Measurements from ENCODE around the gene PLCL2. TPM values are rescaled to one million over a fixed set of nuclear protein-coding genes. Genes with fewer than 3 reads are reported as not detected.

Gene PLCL2
- total and polyA plus RNA-seq, 2 donors (not counting 3 experiments of a cell fraction or from before 2014, with no cell fraction given), result 2.3 to 10.7 TPM

- CTCF ChIA-PET, result interaction anchor here (1.2 to 5.6 kb wide), 5 partner anchors 9 to 43 kb away, joined by 3 to 37 read pairs (median 6); partner anchors contain the start of gene PLCL2
- Histone ChIP-seq H3K9me3 (replicated peaks; ENCODE audit: control insufficient read depth, insufficient read depth, low read length) (no peaks in the 10 kb centered on the region), H3K4me2 (ENCODE audit: insufficient read depth, low read length) (no peak overlapping the region), H3K27me3 (ENCODE audit: control insufficient read depth in 2 of 2, insufficient read depth in 2 of 2, low read length in 2 of 2) (no peaks in the 10 kb centered on the region), H3K4me1 (ENCODE audit: control insufficient read depth, extremely low read depth, insufficient read depth, low read length) (peaks cover 23% of the 10 kb centered on the region), H3K9ac (replicated peaks; ENCODE audit: extremely low read depth, insufficient read depth, low read length) (no peak overlapping the region), H3K4me3 (replicated peaks in 1 of 3; ENCODE audit: insufficient read depth in 1 of 3, low read depth in 1 of 3, low read length in 3 of 3) (no peak overlapping the region), H3K27ac (ENCODE audit: insufficient read depth, low read depth, low read length) (no peak overlapping the region), H3K9me1 (replicated peaks; ENCODE audit: control insufficient read depth, extremely low read depth, insufficient read depth, low read length) (no peaks in the 10 kb centered on the region), H4K20me1 (replicated peaks; ENCODE audit: control insufficient read depth, extremely low read depth, insufficient read depth, low read length) (no peaks in the 10 kb centered on the region), H3K79me2 (ENCODE audit: control insufficient read depth, insufficient read depth, low read length) (no peaks in the 10 kb centered on the region), H3K36me3 (ENCODE audit: control insufficient read depth in 2 of 2, extremely low read depth in 1 of 2, insufficient read depth in 2 of 2, low read length in 2 of 2) (no peaks in the 10 kb centered on the region), H2AFZ (ENCODE audit: low read depth, low read length) (no peak overlapping the region)
- dilution Hi-C loops (cut with MboI; ENCODE audit: extremely low pct_ligation_motif_present, low sequenced_read_pairs) (no loop called here), intact Hi-C loops (cut with micrococcal nuclease) (loop anchor here (2.0 kb wide), 1 partner anchor 44 kb away; the partner anchor contains the start of gene PLCL2)
- BruUV-seq (replicated peaks), result no TSS peak
- FAIRE-seq, result peak; percentile 47
- POLR2A ChIA-PET, result no interaction called here
- DNase-seq (ENCODE audit: low read depth, low spot score), result no peak
- TF ChIP-seq POLR2AphosphoS5 (IDR thresholded peaks at IDR 0.05; ENCODE audit: insufficient read depth, low read depth, low read length), result no peak
Observed at GRCh38 chr3:16841041-16841753, 43.6 kb upstream of the PLCL2 start.

DNA sequence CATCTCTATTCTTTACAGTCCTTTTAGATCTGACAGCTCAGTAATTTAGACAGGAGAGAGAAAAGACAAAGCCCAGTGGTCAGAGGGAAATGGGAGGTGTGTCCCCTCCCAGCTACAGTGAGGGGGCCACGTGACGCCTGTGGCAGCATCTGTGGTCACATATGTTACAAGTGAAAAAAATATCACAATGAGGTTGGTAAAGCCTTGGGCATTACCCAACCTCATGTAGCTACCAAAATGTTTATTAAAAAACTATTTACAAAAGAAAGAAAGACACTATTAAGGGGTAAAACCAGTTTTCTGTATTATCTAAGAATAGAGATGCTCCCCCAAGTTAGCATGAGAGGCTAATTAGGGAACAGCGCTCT is 42.9 kb upstream of the PLCL2 start:
- BruUV-seq (replicated peaks), result no TSS peak
- H3K36me3 ChIP-seq (ENCODE audit: control insufficient read depth in 2 of 2, extremely low read depth in 1 of 2, insufficient read depth in 2 of 2, low read length in 2 of 2), result no peaks in the 10 kb centered on the region
- no peak overlapping the region for H3K9ac ChIP-seq (replicated peaks; ENCODE audit: extremely low read depth, insufficient read depth, low read length)
- peaks cover 23% of the 10 kb centered on the region for H3K4me1 ChIP-seq (ENCODE audit: control insufficient read depth, extremely low read depth, insufficient read depth, low read length)
- DNase-seq (ENCODE audit: low read depth, low spot score) (no peak), FAIRE-seq (no peak)
- H3K79me2 ChIP-seq (ENCODE audit: control insufficient read depth, insufficient read depth, low read length), result no peaks in the 10 kb centered on the region
- no peak overlapping the region for H3K4me3 ChIP-seq (replicated peaks in 1 of 3; ENCODE audit: insufficient read depth in 1 of 3, low read depth in 1 of 3, low read length in 3 of 3)
- TF ChIP-seq EZH2 (IDR thresholded peaks at IDR 0.05; ENCODE audit: borderline replicate concordance, low read depth, low read length, severe bottlenecking) (no peak), GATA2 (IDR thresholded peaks at IDR 0.05; ENCODE audit: insufficient read depth, insufficient read length, low read depth, low read length) (no peak), FOS (IDR thresholded peaks at IDR 0.05; ENCODE audit: borderline replicate concordance, insufficient read depth, low read length) (no peak), CTCF (IDR thresholded peaks at IDR 0.05; ENCODE audit: extremely low read depth in 1 of 2, insufficient read depth in 1 of 2, low read depth in 1 of 2, low read length in 2 of 2) (no peak)
- TF ChIP-seq, protein P1, sequence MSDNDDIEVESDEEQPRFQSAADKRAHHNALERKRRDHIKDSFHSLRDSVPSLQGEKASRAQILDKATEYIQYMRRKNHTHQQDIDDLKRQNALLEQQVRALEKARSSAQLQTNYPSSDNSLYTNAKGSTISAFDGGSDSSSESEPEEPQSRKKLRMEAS (IDR thresholded peaks at IDR 0.05; ENCODE audit: insufficient read depth, insufficient read length), result no peak
- H4K20me1 ChIP-seq (replicated peaks; ENCODE audit: control insufficient read depth, extremely low read depth, insufficient read depth, low read length), result no peaks in the 10 kb centered on the region
- intact Hi-C loops (cut with micrococcal nuclease), result loop anchor here (2.0 kb wide), 1 partner anchor 43 kb away; the partner anchor contains the start of gene PLCL2
- no peaks in the 10 kb centered on the region for H3K9me1 ChIP-seq (replicated peaks; ENCODE audit: control insufficient read depth, extremely low read depth, insufficient read depth, low read length)
- H3K4me2 ChIP-seq (ENCODE audit: insufficient read depth, low read length), result no peak overlapping the region
- dilution Hi-C loops (cut with MboI; ENCODE audit: extremely low pct_ligation_motif_present, low sequenced_read_pairs), result no loop called here
- no peak overlapping the region for H3K27ac ChIP-seq (ENCODE audit: insufficient read depth, low read depth, low read length)
- no peaks in the 10 kb centered on the region for H3K27me3 ChIP-seq (ENCODE audit: control insufficient read depth in 2 of 2, insufficient read depth in 2 of 2, low read length in 2 of 2)
- ChIA-PET POLR2A (no interaction called here), CTCF (interaction anchor here (1.4 to 5.6 kb wide), 4 partner anchors 8 to 42 kb away, joined by 3 to 37 read pairs (median 13); partner anchors contain the start of gene PLCL2)
- H3K9me3 ChIP-seq (replicated peaks; ENCODE audit: control insufficient read depth, insufficient read depth, low read length), result no peaks in the 10 kb centered on the region
- no peak overlapping the region for H2AFZ ChIP-seq (ENCODE audit: low read depth, low read length)
